HuH-7 (cell line): ENCODE measurements around the gene AK3.
A peak's percentile ranks its signal among the peaks of the same experiment; 100 is the strongest.
"Not testable (repeated sequence)": the region's sequence is repeated elsewhere in the genome, so short reads cannot be mapped to it uniquely, and the experiment has no call there.

Source experiments
- DNase-seq: peaks from one replicate; pipeline ENCODE4 v3.0.0; 2011; ENCODE audit warnings: low spot score

Gene AK3

DNA sequence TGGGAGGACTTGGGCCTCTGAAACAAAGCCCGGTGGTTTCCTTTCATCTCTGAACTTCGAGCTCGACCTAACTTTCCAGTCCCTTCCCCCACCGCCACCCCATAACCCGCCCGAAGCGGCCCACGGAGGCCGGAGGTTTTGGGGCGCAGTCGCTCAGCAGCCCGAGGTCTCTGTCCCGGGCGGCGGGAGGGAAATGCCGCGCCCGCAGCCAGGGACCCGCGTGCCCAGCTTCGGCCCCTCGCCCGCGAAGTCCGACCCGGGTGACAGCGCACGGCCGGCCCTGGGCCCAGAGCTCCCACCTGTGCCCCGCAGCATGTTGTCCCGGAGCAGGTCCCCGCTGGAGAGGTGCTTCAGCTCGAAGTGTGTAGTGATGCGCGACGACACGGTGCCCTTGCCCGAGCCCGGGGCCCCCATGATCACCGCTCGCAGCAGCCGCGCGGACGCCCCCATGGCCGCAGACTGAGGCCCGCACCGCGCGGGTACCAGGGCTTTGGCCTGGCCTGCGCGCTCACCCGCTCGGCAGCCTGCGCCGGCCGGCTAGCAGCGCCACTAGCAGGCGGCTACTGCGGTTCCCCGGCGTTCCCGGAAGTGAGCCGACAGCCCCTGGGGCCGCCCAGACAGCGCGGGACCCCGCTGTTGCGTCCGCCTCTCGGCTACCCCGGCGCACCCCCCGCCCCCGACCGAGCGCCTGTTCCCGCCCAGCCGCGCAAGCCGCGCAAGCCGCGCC, at the start of gene AK3:
Gene AK3 (minus strand): TSS at position 565 of the 727 bp plus-strand sequence. CDS start 115 bp downstream, at position 450.
- DNase-seq, result peak; percentile 80

DNA sequence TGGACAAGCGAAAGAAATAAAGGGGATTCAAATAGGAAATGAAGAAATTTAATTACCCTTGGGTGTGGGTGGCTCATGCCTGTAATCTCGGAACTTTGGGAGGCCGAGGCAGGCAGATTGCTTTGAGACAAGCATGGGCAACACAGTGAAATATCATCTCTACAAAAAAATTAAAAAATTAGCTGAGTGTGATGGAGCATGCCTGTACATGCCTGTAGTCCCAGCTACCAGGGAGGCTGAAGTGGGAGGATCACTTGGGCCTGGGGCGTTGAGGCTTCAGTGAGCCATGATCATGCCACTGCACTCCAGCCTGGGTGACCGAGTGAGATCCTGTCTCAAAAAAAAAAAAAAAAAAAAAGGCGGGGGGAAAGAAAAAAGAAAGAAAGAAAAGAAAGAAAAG, 47.7 kb upstream of the AK3 start:
- DNase-seq, result no peak

DNA sequence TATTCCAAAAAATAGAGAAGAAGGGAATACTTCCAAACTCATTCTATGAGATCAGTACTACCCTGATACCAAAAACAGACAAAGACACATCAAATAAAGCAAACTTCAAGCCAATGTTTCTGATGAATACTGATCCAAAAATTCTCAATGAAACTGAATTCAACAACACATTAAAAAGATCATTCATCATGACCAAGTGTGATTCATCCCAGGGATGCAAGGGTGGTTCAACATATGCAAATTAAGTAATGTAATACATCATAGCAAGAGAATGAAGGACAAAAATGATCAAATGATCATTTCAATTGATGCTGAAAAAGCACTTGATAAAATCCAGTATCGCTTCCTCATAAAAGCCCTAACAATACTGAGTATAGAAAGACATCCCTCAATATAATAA, 46.9 kb upstream of the AK3 start:
- no peak for DNase-seq

DNA sequence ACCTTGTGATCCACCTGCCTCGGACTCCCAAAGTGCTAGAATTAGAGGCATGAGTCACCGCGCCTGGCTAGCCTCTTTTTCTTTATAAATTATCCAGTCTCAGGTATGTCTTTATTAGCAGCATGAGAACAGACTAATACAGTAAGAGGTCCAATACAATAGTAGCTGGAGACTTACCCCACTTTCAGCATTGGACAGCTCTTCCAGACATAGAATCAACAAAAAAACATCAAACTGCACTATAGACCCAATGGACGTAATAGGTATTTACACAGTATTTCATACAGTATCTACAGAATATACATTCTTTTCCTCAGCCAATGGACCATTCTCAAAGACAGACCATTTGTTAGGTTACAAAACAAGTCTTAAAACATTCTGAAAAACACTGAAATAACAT, 45.6 kb upstream of the AK3 start:
- DNase-seq, result no peak

DNA sequence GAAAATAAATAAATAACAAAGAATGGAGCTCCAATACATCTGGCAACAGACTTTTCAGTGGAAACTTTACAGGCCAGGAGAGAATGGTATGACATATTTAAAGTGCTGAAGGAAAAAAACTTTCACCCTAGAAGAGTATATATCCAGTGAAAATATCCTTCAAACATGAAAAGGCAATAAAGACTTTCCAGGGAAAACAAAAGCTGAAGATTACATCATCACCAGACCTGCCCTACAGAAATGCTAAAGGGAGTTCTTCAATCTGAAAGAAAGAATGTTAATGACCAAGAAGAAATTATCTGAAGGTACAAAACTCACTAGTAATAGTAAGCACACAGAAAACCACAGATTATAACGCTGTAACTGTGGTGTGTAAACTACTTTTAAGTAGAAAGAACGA, 43.4 kb upstream of the AK3 start:
- no peak for DNase-seq

DNA sequence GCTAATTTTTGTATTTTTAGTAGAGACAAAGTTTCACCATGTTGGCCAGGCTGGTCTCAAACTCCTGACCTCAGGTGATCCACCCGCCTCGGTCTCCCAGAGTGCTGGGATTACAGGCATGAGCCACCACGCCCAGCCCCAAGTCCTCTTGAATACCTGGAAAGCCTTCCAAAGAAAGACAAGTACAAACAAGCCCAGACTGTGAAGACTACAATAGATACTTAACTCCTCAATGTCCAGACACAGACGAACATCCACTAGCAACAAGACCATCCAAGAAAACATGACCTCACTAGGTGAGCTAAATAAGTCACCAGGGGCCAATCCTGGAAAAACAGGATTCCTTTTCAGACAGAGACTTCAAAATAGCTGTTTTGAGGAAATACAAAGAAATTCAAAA, 42.2 kb upstream of the AK3 start:
- DNase-seq, result not testable (repeated sequence)

DNA sequence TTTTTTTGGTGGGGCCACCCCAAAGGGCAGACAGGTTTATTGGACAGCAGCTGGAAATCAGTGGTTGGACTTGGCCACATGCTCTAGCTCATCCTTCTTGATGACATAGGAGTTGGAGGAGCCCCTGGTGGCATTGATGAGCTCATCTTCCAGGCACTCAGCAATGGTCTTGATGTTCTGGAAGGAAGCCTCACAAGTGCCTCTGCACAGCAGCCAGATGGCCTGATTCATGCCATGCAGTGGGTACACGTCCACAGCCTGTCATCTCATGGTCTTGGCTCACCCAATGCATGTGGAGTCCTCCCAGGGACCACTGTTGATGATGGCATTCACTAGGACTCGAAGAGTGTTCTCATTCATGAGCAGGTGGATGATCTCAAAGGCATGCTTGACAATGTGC, 40.4 kb upstream of the AK3 start:
- DNase-seq, result no peak

DNA sequence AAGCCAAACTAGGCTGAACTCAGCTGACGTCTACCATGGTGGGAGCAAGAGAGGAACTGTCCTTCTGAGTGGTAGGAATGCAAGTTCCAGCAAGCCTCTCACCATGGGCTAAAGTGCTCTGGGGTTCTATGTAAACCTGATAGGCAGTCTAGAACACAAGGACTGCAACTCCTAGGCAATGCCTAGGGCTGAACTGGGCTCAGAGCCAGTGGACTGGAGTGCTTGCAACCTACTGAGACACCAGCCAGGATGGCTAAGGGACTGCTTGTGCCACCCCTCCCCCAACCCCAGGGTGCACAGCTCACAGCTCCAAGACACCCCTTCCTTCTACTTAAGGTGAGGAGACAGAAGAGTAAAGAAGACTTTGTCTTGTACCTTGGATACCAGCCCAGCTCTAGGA, 39.6 kb upstream of the AK3 start:
- DNase-seq, result no peak

DNA sequence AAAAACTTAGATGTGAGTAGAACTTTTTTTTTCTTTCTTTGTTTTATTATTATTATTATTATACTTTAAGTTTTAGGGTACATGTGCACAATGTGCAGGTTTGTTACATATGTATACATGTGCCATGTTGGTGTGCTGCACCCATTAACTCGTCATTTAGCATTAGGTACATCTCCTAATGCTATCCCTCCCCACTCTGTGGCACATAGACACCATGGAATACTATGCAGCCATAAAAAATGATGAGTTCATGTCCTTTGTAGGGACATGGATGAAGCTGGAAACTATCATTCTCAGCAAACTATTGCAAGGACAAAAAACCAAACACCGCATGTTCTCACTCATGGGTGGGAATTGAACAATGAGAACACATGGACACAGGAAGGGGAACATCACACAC, 34.0 kb upstream of the AK3 start:
- not testable (repeated sequence) for DNase-seq

DNA sequence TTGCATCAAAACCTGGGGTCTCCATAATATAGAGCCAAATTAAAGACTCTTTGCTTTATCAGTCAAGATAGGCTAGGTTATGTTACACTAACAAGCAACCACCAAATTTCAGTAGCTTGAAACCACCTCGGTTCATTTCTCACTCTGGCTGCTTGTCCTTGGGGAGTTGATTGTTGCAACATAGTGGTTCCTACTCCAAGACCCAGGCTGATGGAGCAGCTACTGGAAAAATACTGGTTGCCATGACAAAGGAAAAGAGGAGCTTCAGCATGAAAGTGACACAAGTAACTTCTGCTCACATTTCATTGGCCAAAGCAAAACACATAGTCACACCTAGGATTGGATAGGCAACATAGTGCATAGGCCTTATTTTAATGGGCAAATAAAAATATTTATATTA, 33.2 kb upstream of the AK3 start:
- DNase-seq, result no peak

DNA sequence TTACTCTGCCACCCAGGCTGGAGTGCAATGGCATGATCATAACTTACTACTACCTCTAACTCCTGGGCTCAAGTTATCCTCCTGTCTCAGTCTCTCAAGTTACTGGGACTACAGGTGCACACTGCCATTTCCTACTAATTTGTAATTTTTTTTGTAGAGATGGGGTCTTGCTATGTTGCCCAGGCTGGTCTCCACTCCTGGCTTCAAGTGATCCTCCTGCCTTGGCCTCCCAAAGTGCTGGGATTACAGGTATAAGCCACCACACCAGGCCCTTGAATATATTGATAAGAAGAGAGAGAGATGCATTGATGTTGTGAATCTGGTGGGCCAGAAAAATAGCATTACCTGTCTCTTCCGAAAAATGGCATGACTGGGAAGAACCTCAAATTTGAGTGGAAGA, 30.8 kb upstream of the AK3 start:
- no peak for DNase-seq

DNA sequence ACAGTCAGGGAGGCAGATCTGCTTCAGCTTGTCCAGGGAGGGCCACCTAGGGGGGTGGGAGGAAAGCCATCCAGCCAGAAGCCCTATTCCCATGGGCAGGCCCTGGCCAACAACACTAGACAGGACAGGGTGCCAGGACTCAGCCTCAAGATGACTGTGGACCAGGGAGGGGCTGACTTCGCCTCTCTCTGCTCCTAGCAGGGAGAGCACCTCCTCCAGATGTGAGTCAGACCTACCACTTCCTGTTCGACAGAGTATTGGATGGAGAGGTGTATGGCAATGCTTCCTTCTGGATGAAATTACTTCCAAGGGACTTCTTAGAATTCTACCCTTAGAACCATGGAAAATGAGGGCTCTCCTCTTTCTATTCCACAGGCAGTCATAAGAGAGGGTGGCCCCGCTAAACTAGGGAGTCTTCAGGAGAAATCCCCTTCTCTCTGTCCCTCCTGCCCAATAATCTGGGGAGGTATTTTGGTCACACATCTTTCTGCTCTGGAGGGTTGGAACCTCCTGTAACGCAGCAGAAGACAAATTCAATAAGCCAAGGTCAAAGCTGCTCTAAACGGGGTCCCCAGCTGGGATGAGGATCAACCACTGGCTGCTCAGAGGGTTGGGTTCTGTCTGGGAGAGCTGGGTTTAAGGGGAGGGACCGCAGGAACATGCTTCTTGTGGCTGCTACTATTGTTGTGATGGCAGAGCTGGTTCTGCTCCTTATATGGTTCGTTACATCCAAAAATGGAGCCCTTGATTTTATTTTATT, 28.5 kb upstream of the AK3 start:
- DNase-seq, result no peak

DNA sequence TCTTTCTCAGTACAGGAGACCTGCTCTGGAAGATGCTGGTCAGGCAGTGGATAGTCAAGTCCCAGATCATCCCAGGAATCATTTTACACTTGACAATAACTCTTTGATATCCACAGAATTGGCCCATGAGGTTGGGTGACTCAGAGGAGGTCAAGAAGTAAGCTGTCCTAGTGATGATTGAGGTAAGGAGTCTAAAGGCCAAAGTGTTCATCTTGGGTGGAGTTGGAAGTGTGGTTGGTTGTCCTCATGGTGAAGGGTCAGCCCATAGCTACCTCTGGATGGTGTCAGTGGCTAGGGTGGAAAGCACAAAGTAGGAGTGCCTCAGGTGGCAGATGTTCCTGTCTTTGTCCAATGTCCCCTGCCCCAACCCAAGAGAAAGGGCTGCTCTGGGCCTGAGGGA, 27.7 kb upstream of the AK3 start:
- no peak for DNase-seq

DNA sequence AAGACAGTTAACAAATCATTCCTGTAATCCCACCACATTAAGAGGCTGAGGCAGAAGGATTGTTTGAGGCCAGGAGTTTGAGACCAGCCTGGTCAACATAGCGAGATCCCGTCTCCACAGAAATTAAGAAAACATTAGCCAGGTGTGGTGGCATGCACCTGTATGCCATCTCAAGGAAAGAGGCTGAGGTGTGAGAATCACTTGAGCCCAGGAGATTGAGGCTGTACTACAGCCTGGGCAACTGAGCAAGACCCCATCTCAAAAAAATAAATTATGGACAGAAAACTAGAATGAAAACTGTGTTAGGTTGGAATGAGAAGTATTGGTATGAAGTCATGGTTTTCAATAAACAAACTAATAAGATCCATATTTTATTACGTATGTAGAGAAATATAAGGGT, 23.0 kb upstream of the AK3 start:
- no peak for DNase-seq

DNA sequence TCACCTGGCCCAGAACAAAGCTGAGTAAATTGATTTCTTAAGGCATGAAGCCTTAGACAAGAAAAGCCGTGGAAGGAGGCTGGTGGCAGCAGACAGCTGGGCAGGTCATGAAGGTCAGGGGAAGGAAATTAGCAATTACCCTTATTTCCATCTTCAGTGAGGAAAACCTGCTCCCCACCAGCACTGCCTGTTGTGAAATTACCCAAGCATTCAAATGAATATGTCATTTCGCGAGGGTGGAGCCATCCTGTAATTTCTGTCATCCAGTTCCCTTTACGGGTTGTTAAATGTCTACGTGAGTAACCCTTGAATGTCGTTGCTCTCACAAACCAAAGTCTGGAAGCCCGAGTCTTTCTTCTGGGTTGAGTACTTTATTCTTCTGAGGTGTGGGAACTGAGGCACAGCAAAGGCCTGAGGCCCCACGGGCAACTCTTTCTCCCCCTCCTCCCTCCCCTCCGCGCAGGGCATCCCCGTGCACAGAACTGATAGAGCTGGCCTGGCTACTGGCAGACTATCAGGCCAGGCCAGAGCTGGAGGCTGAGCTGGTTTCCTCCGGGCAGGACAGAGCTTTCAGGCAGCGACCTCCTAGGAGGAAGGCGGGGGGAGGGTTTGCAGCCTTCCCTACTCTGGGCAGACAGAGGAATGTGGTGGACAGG, 22.0 kb upstream of the AK3 start:
- no peak for DNase-seq

DNA sequence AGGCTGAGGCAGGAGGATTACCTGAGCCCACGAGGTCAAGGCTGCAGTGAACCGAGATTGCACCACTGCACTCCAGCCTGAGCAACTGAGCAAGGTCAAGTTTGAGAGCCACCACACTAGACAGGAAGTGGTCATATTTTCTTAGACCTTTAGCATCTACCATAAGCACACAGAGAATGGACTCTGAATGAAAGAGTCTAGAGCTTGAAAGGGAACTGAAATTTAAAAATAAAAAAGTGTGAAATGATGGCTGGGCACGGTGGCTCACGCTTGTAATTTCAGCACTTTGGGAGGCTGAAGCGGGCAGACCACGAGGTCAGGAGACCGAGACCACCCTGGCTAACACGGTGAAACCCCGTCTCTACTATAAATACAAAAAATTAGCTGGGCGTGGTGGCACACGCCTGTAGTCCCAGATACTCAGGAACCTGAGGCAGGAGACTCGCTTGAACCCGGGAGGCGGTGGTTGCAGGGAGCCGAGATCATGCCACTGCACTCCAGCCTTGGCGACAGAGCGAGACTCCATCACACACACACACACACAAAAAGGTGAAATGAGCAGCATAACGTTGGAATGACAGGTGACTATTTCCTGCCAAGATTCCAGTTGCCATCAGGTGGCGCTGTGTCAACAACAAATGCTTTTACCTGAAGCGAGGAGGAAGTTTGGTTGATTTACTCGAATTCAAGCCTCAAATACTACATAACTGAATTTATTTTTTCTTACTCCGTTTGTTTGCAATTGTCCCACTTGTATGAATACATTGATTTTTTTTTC, 21.3 kb upstream of the AK3 start:
- DNase-seq, result peak; percentile 20

DNA sequence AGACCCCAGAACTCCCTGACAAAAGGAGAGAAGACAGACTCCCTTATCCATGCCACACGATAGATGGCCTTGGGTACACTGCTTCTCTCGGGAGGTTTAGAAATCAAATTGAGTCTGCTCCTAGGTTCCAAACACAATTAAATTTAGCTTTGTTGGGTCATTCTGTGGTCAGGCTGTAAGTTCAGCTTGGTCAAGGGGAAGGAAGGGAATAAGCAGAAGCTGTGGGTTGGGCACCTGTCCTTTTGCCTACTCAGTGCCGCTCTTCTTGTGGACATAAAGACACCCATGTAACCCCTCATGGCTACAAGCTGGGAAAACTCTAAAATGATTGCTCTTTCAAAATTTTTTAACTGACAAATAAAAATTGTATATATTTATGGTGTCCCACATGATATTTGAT, 19.1 kb upstream of the AK3 start:
- DNase-seq, result no peak

DNA sequence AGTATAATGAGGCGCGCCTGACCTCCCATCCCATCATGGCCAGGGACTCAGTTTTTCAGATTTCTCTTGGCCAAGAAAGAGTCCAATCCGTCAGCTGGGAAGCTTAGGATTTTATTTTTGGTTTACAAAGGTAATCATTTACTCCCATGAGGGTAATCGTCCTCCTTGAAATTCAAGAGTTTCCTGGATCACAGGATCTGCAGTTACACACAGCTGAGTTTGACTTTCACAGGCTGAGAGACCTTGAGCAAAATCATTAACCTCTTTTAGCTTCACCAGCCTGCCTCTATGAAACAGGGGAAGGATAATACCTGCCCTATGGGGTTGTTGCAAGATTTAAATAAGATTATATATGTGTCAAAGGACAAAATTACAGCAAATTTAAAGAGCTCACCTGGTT, 15.4 kb upstream of the AK3 start:
- no peak for DNase-seq

DNA sequence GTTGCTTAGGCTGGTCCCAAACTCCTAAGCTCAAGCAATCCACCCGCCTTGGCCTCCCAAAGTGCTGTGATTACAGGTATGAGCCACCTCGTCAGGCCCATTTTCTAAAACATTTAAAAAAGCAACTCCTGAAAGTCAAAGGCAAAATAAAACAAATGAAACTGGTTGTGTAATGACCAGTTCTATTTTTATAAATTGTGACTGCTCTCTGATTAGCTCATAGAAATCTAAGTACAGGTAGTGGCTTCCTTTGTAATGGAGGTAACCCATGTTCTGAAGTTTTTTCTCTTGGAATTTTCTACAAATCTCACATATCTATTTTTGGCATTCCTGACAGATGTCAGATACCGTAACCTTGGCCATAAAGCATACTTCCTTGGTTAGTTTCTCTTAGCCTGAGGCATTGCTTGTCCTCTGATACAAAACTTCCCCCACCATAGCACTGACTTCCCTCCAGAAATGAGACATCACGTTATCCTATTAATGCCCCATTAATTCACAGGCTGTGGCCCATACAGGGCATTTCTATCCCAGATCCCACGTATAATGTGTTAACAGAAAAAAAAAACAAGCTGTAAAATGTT, 14.1 kb upstream of the AK3 start:
- no peak for DNase-seq

DNA sequence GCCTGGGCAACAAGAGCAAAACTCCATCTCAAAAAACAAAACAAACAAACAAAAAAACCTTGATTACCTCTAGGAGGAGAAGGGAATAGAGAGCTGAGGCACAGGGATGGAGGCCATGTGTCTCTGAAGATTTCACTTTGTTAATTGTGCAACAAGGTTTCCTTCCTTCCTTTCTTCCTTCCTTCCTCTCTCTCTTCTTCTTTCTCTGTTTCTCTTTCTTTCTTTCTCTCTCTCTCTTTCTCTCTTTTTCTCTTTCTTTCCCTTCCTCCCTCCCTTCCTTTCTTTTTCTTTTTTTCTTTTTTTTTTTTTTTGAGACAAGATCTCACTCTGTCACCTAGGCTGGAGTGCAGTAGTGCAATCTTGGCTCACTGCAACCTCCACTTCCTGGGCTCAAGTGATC, 13.5 kb upstream of the AK3 start:
- not testable (repeated sequence) for DNase-seq

DNA sequence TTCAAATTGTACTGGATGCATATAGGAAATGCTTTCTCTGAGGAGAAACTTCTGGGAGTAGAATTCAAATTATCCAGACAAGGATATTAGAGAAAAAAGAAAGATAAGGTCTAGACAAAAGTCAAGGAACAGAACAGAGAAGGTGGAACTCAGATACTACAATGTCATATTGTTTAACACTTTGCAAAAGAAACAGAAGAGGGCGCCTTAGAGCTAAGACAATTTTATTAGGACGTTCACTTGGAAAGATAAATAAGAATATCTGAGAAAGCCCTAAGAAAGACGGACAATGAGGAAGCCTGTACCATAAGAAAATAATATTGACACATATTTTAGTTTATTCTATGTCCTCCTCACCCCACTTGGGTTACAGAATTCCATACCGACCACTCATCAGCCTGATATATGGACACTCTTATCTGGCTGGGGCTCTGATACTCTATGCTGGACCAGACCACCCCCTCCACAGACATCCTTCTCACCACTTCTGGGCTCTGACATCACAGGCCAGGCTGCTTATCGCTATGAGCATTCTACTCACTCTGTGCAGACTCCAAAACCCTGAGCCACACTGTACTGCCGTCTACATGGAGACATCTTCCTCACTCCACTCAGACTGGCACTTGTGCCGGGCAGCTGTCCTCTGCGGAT, 9.1 kb upstream of the AK3 start:
- DNase-seq, result no peak

DNA sequence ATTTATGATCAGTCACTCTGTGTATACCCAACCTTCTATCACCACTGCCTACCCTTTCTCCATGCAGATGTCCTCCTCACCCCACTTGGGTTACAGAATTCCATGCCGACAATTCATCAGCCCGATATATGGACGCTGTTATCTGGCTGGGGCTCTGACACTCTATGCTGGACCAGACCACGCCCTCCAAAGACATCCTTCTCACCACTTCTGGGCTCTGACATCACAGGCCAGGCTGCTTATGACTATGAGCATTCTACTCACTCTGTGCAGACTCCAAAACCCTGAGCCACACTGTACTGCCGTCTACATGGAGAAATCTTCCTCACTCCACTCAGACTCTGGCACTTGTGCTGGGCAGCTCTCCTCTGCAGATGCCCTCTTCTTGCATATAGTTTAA, 7.6 kb upstream of the AK3 start:
- no peak for DNase-seq
